IMR-90 (cell line): ENCODE measurements around the gene CAPN8. TPM values are rescaled to one million over a fixed set of nuclear protein-coding genes. Genes with fewer than 3 reads are reported as not detected.

ENCODE experiments used
- ATAC-seq: fragments of 200-7000 bp; cut with Tn5 transposase; 2 replicates; pipeline ENCODE4 v1.9.1; 2020; ENCODE audit warnings: low read depth, mild to moderate bottlenecking, moderate library complexity
- BruUV-seq: library from RNA; stranded (reverse); fragments of 400-500 nt; replicated peaks from 2 replicates; lab custom pipeline; 2021; lab: Mats Ljungman, UMichigan
- CTCF ChIA-PET: fragments of 300-600 bp; formaldehyde crosslinking; extraction: SDS; loops from one replicate; lab custom pipeline; 2021; ENCODE audit warnings: antibody characterized with exemption; lab: Yijun Ruan, JAX
- POLR2A ChIA-PET: fragments of 300-600 bp; sonication (Branson Sonifier 250); formaldehyde crosslinking; loops from one replicate; lab custom pipeline; 2022; ENCODE audit warnings: antibody characterized with exemption; ENCODE audit not compliant: unreplicated experiment; lab: Charles Lee
- DNase-seq: peaks from one replicate; pipeline ENCODE4 v3.0.0; 2013
- H2AFZ ChIP-seq: replicated peaks from 2 replicates; pipeline ENCODE3; 2013; ENCODE audit warnings: low read length, mild to moderate bottlenecking; ENCODE audit not compliant: poor library complexity
- H2AK5ac ChIP-seq: 2 replicates; pipeline ENCODE4 v1.6.1; 2013; ENCODE audit warnings: low read depth, low read length, inconsistent platforms
- H2AK9ac ChIP-seq: replicated peaks from 2 replicates; pipeline ENCODE3; 2013; ENCODE audit warnings: mild to moderate bottlenecking, low read depth, low read length, moderate library complexity; ENCODE audit not compliant: poor library complexity
- H2BK120ac ChIP-seq: 2 replicates; pipeline ENCODE4 v1.6.1; 2013; ENCODE audit warnings: low read depth, low read length, inconsistent platforms
- H2BK15ac ChIP-seq: 3 replicates; pipeline ENCODE4 v1.6.1; 2013; ENCODE audit warnings: low read depth, low read length, inconsistent platforms
- H2BK20ac ChIP-seq: 2 replicates; pipeline ENCODE4 v1.6.1; 2013; ENCODE audit warnings: low read depth, mild to moderate bottlenecking, inconsistent platforms, low read length, moderate library complexity
- H2BK5ac ChIP-seq: 2 replicates; pipeline ENCODE4 v1.6.1; 2013; ENCODE audit warnings: mild to moderate bottlenecking, low read depth, low read length, inconsistent platforms; ENCODE audit not compliant: poor library complexity, severe bottlenecking
- H3K14ac ChIP-seq: replicated peaks from 2 replicates; pipeline ENCODE4 v1.6.1; 2013; ENCODE audit warnings: low read depth, low read length, inconsistent platforms
- H3K18ac ChIP-seq: 2 replicates; pipeline ENCODE4 v1.6.1; 2013; ENCODE audit warnings: low read depth, low read length, control low read depth
- H3K23ac ChIP-seq: 2 replicates; pipeline ENCODE4 v1.6.1; 2013; ENCODE audit warnings: low read depth, low read length, inconsistent platforms
- H3K27ac ChIP-seq: 2 replicates; pipeline ENCODE4 v1.5.1; 2013; ENCODE audit warnings: mild to moderate bottlenecking, control low read depth, low read length; ENCODE audit not compliant: insufficient read depth
- H3K27me3 ChIP-seq: 2 replicates; pipeline ENCODE4 v1.6.1; 2013; ENCODE audit warnings: low read length; ENCODE audit not compliant: control insufficient read depth, insufficient read depth
- H3K36me3 ChIP-seq: 2 replicates; pipeline ENCODE4 v1.6.1; 2013; ENCODE audit warnings: low read length, mixed read lengths; ENCODE audit not compliant: control insufficient read depth, insufficient read depth
- H3K4ac ChIP-seq: 2 replicates; pipeline ENCODE4 v1.6.1; 2013; ENCODE audit warnings: low read depth, low read length, inconsistent platforms
- H3K4me1 ChIP-seq: 2 replicates; pipeline ENCODE4 v1.6.1; 2013; ENCODE audit warnings: low read length, mixed read lengths; ENCODE audit not compliant: control insufficient read depth, insufficient read depth
- H3K4me2 ChIP-seq: 2 replicates; pipeline ENCODE4 v1.6.1; 2013; ENCODE audit warnings: low read depth, mild to moderate bottlenecking, control low read depth, low read length, moderate library complexity
- H3K4me3 ChIP-seq: 2 replicates; pipeline ENCODE4 v1.5.1; 2013; ENCODE audit warnings: low read depth, mild to moderate bottlenecking, control low read depth, low read length, moderate library complexity; ENCODE audit not compliant: insufficient read depth
- H3K56ac ChIP-seq: 2 replicates; pipeline ENCODE4 v1.6.1; 2013; ENCODE audit warnings: low read length, inconsistent platforms; ENCODE audit not compliant: insufficient read depth; ENCODE audit errors: extremely low read depth
- H3K79me1 ChIP-seq, 2 experiments: 2 replicates each; pipeline ENCODE4 v1.6.1; 2013; ENCODE audit warnings: low read length in 2 of 2, inconsistent platforms in 1 of 2, low read depth in 1 of 2
- H3K9ac ChIP-seq: 2 replicates; pipeline ENCODE4 v1.6.1; 2013; ENCODE audit warnings: low read depth, low read length, control low read depth
- H3K9me1 ChIP-seq: 2 replicates; pipeline ENCODE4 v1.6.1; 2013; ENCODE audit warnings: low read length, inconsistent platforms; ENCODE audit not compliant: insufficient read depth
- H3K9me3 ChIP-seq: 2 replicates; pipeline ENCODE4 v1.6.1; 2013; ENCODE audit warnings: low read length; ENCODE audit not compliant: control insufficient read depth, insufficient read depth
- H4K20me1 ChIP-seq: 2 replicates; pipeline ENCODE4 v1.6.1; 2013; ENCODE audit warnings: low read length, inconsistent platforms; ENCODE audit not compliant: insufficient read depth
- H4K5ac ChIP-seq: 2 replicates; pipeline ENCODE4 v1.6.1; 2013; ENCODE audit warnings: mild to moderate bottlenecking, low read depth, low read length, control low read depth
- H4K8ac ChIP-seq, 2 experiments: 2 replicates each; pipeline ENCODE4 v1.6.1; 2013; ENCODE audit warnings: low read depth in 2 of 2, low read length in 2 of 2, control low read depth in 1 of 2, inconsistent platforms in 1 of 2
- H4K91ac ChIP-seq: 2 replicates; pipeline ENCODE4 v1.6.1; 2013; ENCODE audit warnings: low read depth, low read length, inconsistent platforms; ENCODE audit not compliant: insufficient read depth
- BHLHE40 ChIP-seq: fragments of 150-350 bp; IDR thresholded peaks from 2 replicates; pipeline ENCODE4 v1.6.1; 2016; ENCODE audit warnings: mild to moderate bottlenecking, low read depth, low read length
- CEBPB ChIP-seq: IDR thresholded peaks from 2 replicates; pipeline ENCODE4 v1.6.1; 2012; ENCODE audit warnings: low read depth, low read length, improper control_type of control experiment
- FOS ChIP-seq: fragments of 150-350 bp; IDR thresholded peaks from 2 replicates; pipeline ENCODE4 v1.6.1; 2016; ENCODE audit warnings: low read depth, low read length
- MAFK ChIP-seq: IDR thresholded peaks from 2 replicates; pipeline ENCODE4 v1.6.1; 2012; ENCODE audit warnings: low read depth, low read length, improper control_type of control experiment
- MXI1 ChIP-seq: IDR thresholded peaks from 2 replicates; pipeline ENCODE4 v1.6.1; 2012; ENCODE audit warnings: low read depth, mild to moderate bottlenecking, low read length, moderate library complexity, borderline replicate concordance
- NFE2L2 ChIP-seq: fragments of 150-350 bp; IDR thresholded peaks from 2 replicates; pipeline ENCODE4 v1.6.1; 2016; ENCODE audit warnings: low read depth, mild to moderate bottlenecking, low read length
- RFX5 ChIP-seq: IDR thresholded peaks from 2 replicates; pipeline ENCODE4 v1.8.0; 2012; ENCODE audit warnings: low read depth, mild to moderate bottlenecking, low read length, moderate library complexity
- WGBS, 2 experiments: methylation state at CpG; one replicate each; pipeline versions ENCODE4 v1.1.5 to v1.1.7; 2013; ENCODE audit warnings: missing lambda C conversion rate in 2 of 2; ENCODE audit not compliant: insufficient read length in 1 of 2; ENCODE audit errors: extremely low coverage in 2 of 2; 5-methylcytosine and 5-hydroxymethylcytosine counted together
- dilution Hi-C: fragments of 300-500 bp; cut with HindIII; formaldehyde crosslinking; loops from one replicate; pipeline ENCODE4 v1.14.3; 2018; ENCODE audit warnings: low sequenced_read_pairs; ENCODE audit not compliant: unreplicated experiment
- in situ Hi-C: fragments of 300-500 bp; cut with MboI; formaldehyde crosslinking; loops from 3 replicates; pipeline ENCODE4 v1.14.3; 2019; ENCODE audit warnings: low sequenced_read_pairs, inconsistent platforms, mixed read lengths
- intact Hi-C: fragments of 100-400 bp; cut with micrococcal nuclease; formaldehyde crosslinking; loops from 2 replicates; pipeline ENCODE4 v1.10.0; 2022
- polyA plus RNA-seq, 3 experiments: library from polyadenylated mRNA; depleted of rRNA; stranded (reverse); fragments of >200 nt; gene quantifications; 2 replicates each; pipeline ENCODE4 v1.2.3, GENCODE V29; 2012; ENCODE audit warnings: low replicate concordance in 1 of 3
- total RNA-seq: library from RNA; depleted of rRNA; stranded (reverse); fragments of >200 nt; gene quantifications from 2 replicates; pipeline ENCODE4 v1.2.3, GENCODE V29; 2012
- TF ChIP-seq, protein P1 (sequence below): conservative IDR thresholded peaks from 2 replicates; pipeline ENCODE4 v1.5.1; 2012; ENCODE audit warnings: mild to moderate bottlenecking, low read depth, low read length, improper control_type of control experiment
- TF ChIP-seq, protein P2 (sequence below): fragments of 150-350 bp; IDR thresholded peaks from 2 replicates; pipeline ENCODE4 v1.6.1; 2017; ENCODE audit warnings: mild to moderate bottlenecking, antibody characterized with exemption, low read length, low read depth

The CAPN8 gene
- total and polyA plus RNA-seq, 2 of the 4 experiments (the other 2 are of a cell fraction): not detected

- in situ Hi-C loops: no loop called here
- H3K79me1 ChIP-seq: no peaks in the 10 kb centered on the region
- H3K36me3 ChIP-seq: no peaks in the 10 kb centered on the region
- no peaks in the 10 kb centered on the region for H3K9me3 ChIP-seq
- H3K23ac ChIP-seq: no peak overlapping the region
- H2BK15ac ChIP-seq: no peak overlapping the region
- TF ChIP-seq BHLHE40: no peak
- no peak for TF ChIP-seq CEBPB
- no peak for TF ChIP-seq RFX5
- TF ChIP-seq MXI1: no peak
- TF ChIP-seq, protein P1, sequence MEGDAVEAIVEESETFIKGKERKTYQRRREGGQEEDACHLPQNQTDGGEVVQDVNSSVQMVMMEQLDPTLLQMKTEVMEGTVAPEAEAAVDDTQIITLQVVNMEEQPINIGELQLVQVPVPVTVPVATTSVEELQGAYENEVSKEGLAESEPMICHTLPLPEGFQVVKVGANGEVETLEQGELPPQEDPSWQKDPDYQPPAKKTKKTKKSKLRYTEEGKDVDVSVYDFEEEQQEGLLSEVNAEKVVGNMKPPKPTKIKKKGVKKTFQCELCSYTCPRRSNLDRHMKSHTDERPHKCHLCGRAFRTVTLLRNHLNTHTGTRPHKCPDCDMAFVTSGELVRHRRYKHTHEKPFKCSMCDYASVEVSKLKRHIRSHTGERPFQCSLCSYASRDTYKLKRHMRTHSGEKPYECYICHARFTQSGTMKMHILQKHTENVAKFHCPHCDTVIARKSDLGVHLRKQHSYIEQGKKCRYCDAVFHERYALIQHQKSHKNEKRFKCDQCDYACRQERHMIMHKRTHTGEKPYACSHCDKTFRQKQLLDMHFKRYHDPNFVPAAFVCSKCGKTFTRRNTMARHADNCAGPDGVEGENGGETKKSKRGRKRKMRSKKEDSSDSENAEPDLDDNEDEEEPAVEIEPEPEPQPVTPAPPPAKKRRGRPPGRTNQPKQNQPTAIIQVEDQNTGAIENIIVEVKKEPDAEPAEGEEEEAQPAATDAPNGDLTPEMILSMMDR: no peak
- no peak for TF ChIP-seq NFE2L2
- no peak for TF ChIP-seq MAFK
- no peak for TF ChIP-seq FOS
- TF ChIP-seq, protein P2, sequence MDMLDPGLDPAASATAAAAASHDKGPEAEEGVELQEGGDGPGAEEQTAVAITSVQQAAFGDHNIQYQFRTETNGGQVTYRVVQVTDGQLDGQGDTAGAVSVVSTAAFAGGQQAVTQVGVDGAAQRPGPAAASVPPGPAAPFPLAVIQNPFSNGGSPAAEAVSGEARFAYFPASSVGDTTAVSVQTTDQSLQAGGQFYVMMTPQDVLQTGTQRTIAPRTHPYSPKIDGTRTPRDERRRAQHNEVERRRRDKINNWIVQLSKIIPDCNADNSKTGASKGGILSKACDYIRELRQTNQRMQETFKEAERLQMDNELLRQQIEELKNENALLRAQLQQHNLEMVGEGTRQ: no peak
- H2AK5ac ChIP-seq: no peak overlapping the region
- H2AK9ac ChIP-seq: no peak overlapping the region
- no TSS peak for BruUV-seq
- no peaks in the 10 kb centered on the region for H3K9me1 ChIP-seq
- no peak overlapping the region for H3K27ac ChIP-seq
- no peak for ATAC-seq
- H2BK120ac ChIP-seq: no peak overlapping the region
- H3K56ac ChIP-seq: no peak overlapping the region
- H4K8ac ChIP-seq: no peak overlapping the region
- dilution Hi-C loops: no loop called here
- no peak overlapping the region for H3K4ac ChIP-seq
- H4K20me1 ChIP-seq: no peaks in the 10 kb centered on the region
- H3K27me3 ChIP-seq: peaks cover 5% of the 10 kb centered on the region; the same call in 1 of the 2 replicates
- intact Hi-C loops: no loop called here
- no peak for DNase-seq
- H3K4me1 ChIP-seq: no peaks in the 10 kb centered on the region
- no peak overlapping the region for H4K5ac ChIP-seq
- H3K14ac ChIP-seq: no peak overlapping the region
- ChIA-PET POLR2A (no interaction called here), CTCF (no interaction called here)
- H4K91ac ChIP-seq: no peak overlapping the region
- no peak overlapping the region for H3K9ac ChIP-seq
- H2BK5ac ChIP-seq: peak overlapping the region; percentile 50
- no peak overlapping the region for H2BK20ac ChIP-seq
- no peak overlapping the region for H2AFZ ChIP-seq
- 100% methylated on average over 1 of the region's 1 CpG; no CpG with 5 or more reads in 1 of the 2 experiments for WGBS, 2 experiments
- H3K4me2 ChIP-seq: no peak overlapping the region
- H3K18ac ChIP-seq: no peak overlapping the region
- H3K4me3 ChIP-seq: no peak overlapping the region
Measured at GRCh38 chr1:223558512-223558911, 107.0 kb downstream of the CAPN8 start.
